ENCODE results near the gene DNAH6. TPM values are rescaled to one million over a fixed set of nuclear protein-coding genes. Genes with fewer than 3 reads are reported as not detected.

The DNAH6 gene
- total RNA-seq, 2 donors from 2014 or later: 0.85 TPM; not detected in 1

- H3K36me3 ChIP-seq: no peaks in the 10 kb centered on the region
- H3K9me3 ChIP-seq: no peaks in the 10 kb centered on the region
- ATAC-seq (ENCODE audit: insufficient number of reproducible peaks, low FRiP score, low read depth) (no peak), DNase-seq (ENCODE audit: low spot score) (no peak)
- H3K4me1 ChIP-seq (ENCODE audit: control insufficient read depth in 1 of 2, low read depth in 2 of 2): peaks cover 0 to 4% of the 10 kb centered on the region in 2 donors
- no peak for TF ChIP-seq CTCF (IDR thresholded peaks at IDR 0.05)
- no peak overlapping the region for H3K27ac ChIP-seq
- no peaks in the 10 kb centered on the region for H3K27me3 ChIP-seq (replicated peaks; ENCODE audit: insufficient read depth)
- no peak overlapping the region for H3K4me3 ChIP-seq
Observed at GRCh38 chr2:84849271-84849952, 333.1 kb downstream of the DNAH6 start.

GRCh38 chr2:84850471-84850870 lies 334.2 kb downstream of the DNAH6 start:
- no peaks in the 10 kb centered on the region for H3K36me3 ChIP-seq
- no peak for DNase-seq (ENCODE audit: low spot score)
- H3K27me3 ChIP-seq (replicated peaks; ENCODE audit: insufficient read depth): no peaks in the 10 kb centered on the region
- H3K4me3 ChIP-seq: no peak overlapping the region
- no peak for ATAC-seq (ENCODE audit: insufficient number of reproducible peaks, low FRiP score, low read depth)
- TF ChIP-seq CTCF (IDR thresholded peaks at IDR 0.05): no peak
- no peaks in the 10 kb centered on the region for H3K9me3 ChIP-seq
- peaks cover 0 to 4% of the 10 kb centered on the region in 2 donors for H3K4me1 ChIP-seq (ENCODE audit: control insufficient read depth in 1 of 2, low read depth in 2 of 2)
- H3K27ac ChIP-seq: no peak overlapping the region

- DNase-seq (ENCODE audit: low spot score) (no peak), ATAC-seq (ENCODE audit: insufficient number of reproducible peaks, low FRiP score, low read depth) (no peak)
- Histone ChIP-seq H3K4me1 (ENCODE audit: control insufficient read depth in 1 of 2, low read depth in 2 of 2) (no peaks in the 10 kb centered on the region), H3K4me3 (no peak overlapping the region), H3K27me3 (replicated peaks; ENCODE audit: insufficient read depth) (no peaks in the 10 kb centered on the region), H3K9me3 (no peaks in the 10 kb centered on the region), H3K27ac (no peak overlapping the region), H3K36me3 (no peaks in the 10 kb centered on the region)
- no peak for TF ChIP-seq CTCF (IDR thresholded peaks at IDR 0.05)
Observed at GRCh38 chr2:84851876-84852275, 335.6 kb downstream of the DNAH6 start.

- no peaks in the 10 kb centered on the region for H3K36me3 ChIP-seq
- H3K4me1 ChIP-seq (ENCODE audit: control insufficient read depth in 1 of 2, low read depth in 2 of 2): no peaks in the 10 kb centered on the region
- H3K9me3 ChIP-seq: no peaks in the 10 kb centered on the region
- ATAC-seq (ENCODE audit: insufficient number of reproducible peaks, low FRiP score, low read depth) (no peak), DNase-seq (ENCODE audit: low spot score) (no peak)
- no peaks in the 10 kb centered on the region for H3K27me3 ChIP-seq (replicated peaks; ENCODE audit: insufficient read depth)
- TF ChIP-seq CTCF (IDR thresholded peaks at IDR 0.05): no peak
- no peak overlapping the region for H3K4me3 ChIP-seq
- H3K27ac ChIP-seq: no peak overlapping the region
Observed at GRCh38 chr2:84854850-84855249, 338.6 kb downstream of the DNAH6 start.

- H3K27ac ChIP-seq: no peak overlapping the region
- H3K4me1 ChIP-seq (ENCODE audit: control insufficient read depth in 1 of 2, low read depth in 2 of 2): no peaks in the 10 kb centered on the region
- no peak for ATAC-seq (ENCODE audit: insufficient number of reproducible peaks, low FRiP score, low read depth)
- H3K36me3 ChIP-seq: no peaks in the 10 kb centered on the region
- no peak overlapping the region for H3K4me3 ChIP-seq
- DNase-seq (ENCODE audit: low spot score): no peak
- TF ChIP-seq CTCF (IDR thresholded peaks at IDR 0.05): no peak
- no peaks in the 10 kb centered on the region for H3K27me3 ChIP-seq (replicated peaks; ENCODE audit: insufficient read depth)
- H3K9me3 ChIP-seq: no peaks in the 10 kb centered on the region
Observed at GRCh38 chr2:84855731-84856130, 339.4 kb downstream of the DNAH6 start.

All from thoracic aorta (tissue), 2 donors.